ENCODE data around the gene DCAF7.

DCAF7 gene

DNA sequence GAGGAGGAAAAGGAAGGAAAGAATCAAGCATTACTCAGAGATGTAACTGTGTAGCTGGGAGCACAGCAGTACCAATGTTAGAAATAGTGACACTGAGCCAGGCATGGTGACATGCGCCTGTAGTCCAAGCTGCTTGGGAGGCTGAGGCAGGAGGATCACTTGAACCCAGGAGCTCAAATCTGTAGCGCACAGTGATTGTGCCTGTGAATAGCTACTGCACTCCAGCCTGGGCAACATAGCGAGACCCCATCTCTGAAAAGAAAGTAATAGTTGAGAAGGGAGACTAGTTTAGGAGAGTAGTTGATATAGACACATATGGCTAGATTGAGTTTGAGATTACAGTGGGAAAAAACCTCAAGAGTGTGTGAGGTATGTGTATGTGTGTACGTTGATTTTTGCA, 89.8 kb downstream of the DCAF7 start:
- no peak overlapping the region for H2AFZ ChIP-seq (ENCODE audit: low read depth)
- TF ChIP-seq, protein P1, sequence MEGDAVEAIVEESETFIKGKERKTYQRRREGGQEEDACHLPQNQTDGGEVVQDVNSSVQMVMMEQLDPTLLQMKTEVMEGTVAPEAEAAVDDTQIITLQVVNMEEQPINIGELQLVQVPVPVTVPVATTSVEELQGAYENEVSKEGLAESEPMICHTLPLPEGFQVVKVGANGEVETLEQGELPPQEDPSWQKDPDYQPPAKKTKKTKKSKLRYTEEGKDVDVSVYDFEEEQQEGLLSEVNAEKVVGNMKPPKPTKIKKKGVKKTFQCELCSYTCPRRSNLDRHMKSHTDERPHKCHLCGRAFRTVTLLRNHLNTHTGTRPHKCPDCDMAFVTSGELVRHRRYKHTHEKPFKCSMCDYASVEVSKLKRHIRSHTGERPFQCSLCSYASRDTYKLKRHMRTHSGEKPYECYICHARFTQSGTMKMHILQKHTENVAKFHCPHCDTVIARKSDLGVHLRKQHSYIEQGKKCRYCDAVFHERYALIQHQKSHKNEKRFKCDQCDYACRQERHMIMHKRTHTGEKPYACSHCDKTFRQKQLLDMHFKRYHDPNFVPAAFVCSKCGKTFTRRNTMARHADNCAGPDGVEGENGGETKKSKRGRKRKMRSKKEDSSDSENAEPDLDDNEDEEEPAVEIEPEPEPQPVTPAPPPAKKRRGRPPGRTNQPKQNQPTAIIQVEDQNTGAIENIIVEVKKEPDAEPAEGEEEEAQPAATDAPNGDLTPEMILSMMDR (conservative IDR thresholded peaks at IDR 0.05; ENCODE audit: low read depth, low read length) = no peak
- no peak overlapping the region for H3K4me3 ChIP-seq (IDR thresholded peaks at IDR 0.05; ENCODE audit: insufficient read depth, low read depth, low read length)

DNA sequence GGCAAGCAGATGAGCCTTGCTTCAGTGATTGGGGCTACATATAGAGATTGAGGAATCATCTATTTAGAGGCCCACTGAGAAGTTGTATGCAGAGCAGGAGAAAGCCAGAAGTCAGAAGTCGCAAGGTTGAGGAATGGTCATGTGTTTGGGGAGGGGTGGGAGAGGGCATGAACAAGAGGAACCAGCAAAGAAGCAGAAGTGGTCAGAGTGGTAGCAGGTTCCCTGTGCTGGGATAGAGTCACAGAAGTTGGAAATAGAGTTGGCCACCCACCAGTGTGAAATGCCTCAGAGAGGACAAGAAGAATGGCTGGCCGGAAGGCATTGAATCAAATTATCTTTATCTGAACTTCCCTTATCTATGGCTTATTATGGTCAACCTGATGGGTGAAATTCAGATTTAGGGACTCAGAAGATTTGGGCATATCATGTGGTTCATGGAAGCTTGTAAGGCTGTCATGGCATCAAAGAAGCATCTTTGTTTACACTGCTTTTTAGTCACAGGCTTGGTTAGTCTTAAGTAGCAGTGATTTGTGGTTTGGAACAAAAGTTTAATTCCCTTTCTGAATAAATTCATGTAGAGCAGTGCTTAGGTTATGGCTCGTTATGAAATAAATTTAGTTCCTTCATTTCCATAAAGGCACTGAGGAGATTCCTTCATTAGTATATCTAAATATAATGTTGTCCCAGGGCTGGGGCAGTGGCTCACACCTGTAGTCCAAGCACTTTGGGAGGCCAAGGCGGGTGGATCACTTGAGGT, 91.6 kb downstream of the DCAF7 start:
- Histone ChIP-seq H3K36me3 (ENCODE audit: insufficient read depth) (no peaks in the 10 kb centered on the region), H3K79me2 (ENCODE audit: insufficient read depth, low read depth) (no peaks in the 10 kb centered on the region), H4K20me1 (ENCODE audit: insufficient read depth) (no peaks in the 10 kb centered on the region), H3K4me2 (no peak overlapping the region), H3K4me3 (IDR thresholded peaks at IDR 0.05; ENCODE audit: insufficient read depth, low read depth, low read length) (no peak overlapping the region), H3K9ac (no peak overlapping the region), H3K27ac (no peak overlapping the region), H2AFZ (ENCODE audit: low read depth) (no peak overlapping the region), H3K27me3 (ENCODE audit: insufficient read depth, low read depth) (no peaks in the 10 kb centered on the region), H3K4me1 (ENCODE audit: low read depth, poor library complexity, severe bottlenecking) (peaks cover 23% of the 10 kb centered on the region)
- TF ChIP-seq, protein P1 (conservative IDR thresholded peaks at IDR 0.05; ENCODE audit: low read depth, low read length) = no peak

More for the DNA sequence above, 89.8 kb downstream of the DCAF7 start:
- Histone ChIP-seq H3K27me3 (ENCODE audit: insufficient read depth, low read depth) (no peaks in the 10 kb centered on the region), H3K27ac (no peak overlapping the region), H3K4me2 (no peak overlapping the region), H3K9ac (no peak overlapping the region), H3K36me3 (ENCODE audit: insufficient read depth) (no peaks in the 10 kb centered on the region), H4K20me1 (ENCODE audit: insufficient read depth) (no peaks in the 10 kb centered on the region), H3K79me2 (ENCODE audit: insufficient read depth, low read depth) (no peaks in the 10 kb centered on the region), H3K4me1 (ENCODE audit: low read depth, poor library complexity, severe bottlenecking) (peaks cover 5% of the 10 kb centered on the region)
